WI38 (cell line): ENCODE results near the gene IMPG1.

ENCODE experiments used
- H3K4me3 ChIP-seq: 2 replicates; pipeline ENCODE4 v1.5.1; 2011; ENCODE audit warnings: low read depth, mild to moderate bottlenecking, control low read depth, low read length
- CTCF ChIP-seq: IDR thresholded peaks from 2 replicates; pipeline ENCODE4 v1.5.1; 2012; ENCODE audit warnings: low read depth, mild to moderate bottlenecking, control low read depth, low read length

IMPG1 gene

GRCh38 chr6:76026101-76026500 lies 46.4 kb downstream of the IMPG1 start:
- H3K4me3 ChIP-seq = no peak overlapping the region
- TF ChIP-seq CTCF = no peak

- TF ChIP-seq CTCF = no peak
- no peak overlapping the region for H3K4me3 ChIP-seq
Measured at GRCh38 chr6:76014626-76015530, 57.6 kb downstream of the IMPG1 start.

- TF ChIP-seq CTCF = no peak
- no peak overlapping the region for H3K4me3 ChIP-seq
Measured at GRCh38 chr6:76004202-76004601, 68.3 kb downstream of the IMPG1 start.

GRCh38 chr6:76003686-76004085 lies 68.8 kb downstream of the IMPG1 start:
- no peak for TF ChIP-seq CTCF

GRCh38 chr6:76003113-76003512 lies 69.3 kb downstream of the IMPG1 start:
- H3K4me3 ChIP-seq = no peak overlapping the region
- TF ChIP-seq CTCF = no peak

More at GRCh38 chr6:76003686-76004085, 68.8 kb downstream of the IMPG1 start:
- no peak overlapping the region for H3K4me3 ChIP-seq

GRCh38 chr6:76000629-76001028 lies 71.8 kb downstream of the IMPG1 start:
- no peak for TF ChIP-seq CTCF
- H3K4me3 ChIP-seq = no peak overlapping the region

- no peak overlapping the region for H3K4me3 ChIP-seq
- no peak for TF ChIP-seq CTCF
Measured at GRCh38 chr6:75997696-75998095, 74.8 kb downstream of the IMPG1 start.
